Measurements from ENCODE around the gene DDX51.
A peak's percentile ranks its signal among the peaks of the same experiment; 100 is the strongest.
"Not testable (repeated sequence)": the region's sequence is repeated elsewhere in the genome, so short reads cannot be mapped to it uniquely, and the experiment has no call there.

Gene DDX51

GRCh38 chr12:132111654-132112304 lies 32.3 kb downstream of the DDX51 start:
- DNase-seq = no peak

- no peak for DNase-seq
Observed at GRCh38 chr12:132110677-132111076, 33.4 kb downstream of the DDX51 start.

- DNase-seq = peak; percentile 4
Observed at GRCh38 chr12:132109741-132110140, 34.4 kb downstream of the DDX51 start.

- no peak for DNase-seq
Observed at GRCh38 chr12:132108211-132108832, 35.8 kb downstream of the DDX51 start.

GRCh38 chr12:132106921-132107320 lies 37.2 kb downstream of the DDX51 start:
- peak; percentile 9 for DNase-seq

GRCh38 chr12:132105467-132105866 lies 38.7 kb downstream of the DDX51 start:
- DNase-seq = no peak

GRCh38 chr12:132103542-132104308 lies 40.4 kb downstream of the DDX51 start:
- DNase-seq = no peak

GRCh38 chr12:132103072-132103471 lies 41.0 kb downstream of the DDX51 start:
- DNase-seq = not testable (repeated sequence)

GRCh38 chr12:132102297-132102696 lies 41.8 kb downstream of the DDX51 start:
- no peak for DNase-seq

- no peak for DNase-seq
Observed at GRCh38 chr12:132100306-132101065, 43.6 kb downstream of the DDX51 start.

GRCh38 chr12:132099739-132100138 lies 44.4 kb downstream of the DDX51 start:
- DNase-seq = no peak

GRCh38 chr12:132095520-132096409 lies 48.4 kb downstream of the DDX51 start:
- no peak for DNase-seq

- DNase-seq = no peak
Observed at GRCh38 chr12:132094269-132094891, 49.7 kb downstream of the DDX51 start.

GRCh38 chr12:132089407-132089910 lies 54.7 kb downstream of the DDX51 start:
- no peak for DNase-seq
